MCF 10A (cell line): ENCODE data around the gene EPHB6. TPM values are rescaled to one million over a fixed set of nuclear protein-coding genes. Genes with fewer than 3 reads are reported as not detected.

Experiments used
- Bru-seq: library from RNA; stranded (reverse); fragments of 400-500 nt; gene quantifications from one replicate; lab custom pipeline; 2021; lab: Mats Ljungman, UMichigan
- BruChase-seq, 2 experiments: library from RNA; stranded (reverse); fragments of 400-500 nt; gene quantifications; one replicate each; lab custom pipeline; 2021; lab: Mats Ljungman, UMichigan
- BruUV-seq: library from RNA; stranded (reverse); fragments of 400-500 nt; replicated peaks from 2 replicates; lab custom pipeline; 2021; lab: Mats Ljungman, UMichigan
- CTCF ChIA-PET: fragments of 300-600 bp; sonication (Branson Sonifier 250); formaldehyde crosslinking; extraction: SDS; loops from one replicate; lab custom pipeline; 2021; ENCODE audit warnings: antibody characterized with exemption, inconsistent platforms; lab: Yijun Ruan, JAX
- POLR2A ChIA-PET: fragments of 300-600, 350-650 bp; sonication (Branson Sonifier 250); formaldehyde crosslinking; extraction: SDS; loops from one replicate; lab custom pipeline; 2020; ENCODE audit warnings: antibody characterized with exemption, inconsistent platforms; lab: Yijun Ruan, JAX
- DNase-seq: peaks from one replicate; pipeline ENCODE4 v3.0.0-alpha.2; 2018; ENCODE audit not compliant: unreplicated experiment
- H3K27ac Mint-ChIP-seq: one replicate; pipeline ENCODE4 v1.8.0; 2022; ENCODE audit warnings: mild to moderate bottlenecking, low read depth, mixed read lengths; ENCODE audit not compliant: unreplicated experiment
- H3K27me3 Mint-ChIP-seq: one replicate; pipeline ENCODE4 v1.8.0; 2022; ENCODE audit warnings: mixed read lengths; ENCODE audit not compliant: insufficient read depth, unreplicated experiment
- H3K36me3 Mint-ChIP-seq: one replicate; pipeline ENCODE4 v1.8.0; 2022; ENCODE audit warnings: mild to moderate bottlenecking, moderate library complexity, mixed read lengths; ENCODE audit not compliant: insufficient read depth, unreplicated experiment
- H3K4me1 Mint-ChIP-seq: one replicate; pipeline ENCODE4 v1.8.0; 2022; ENCODE audit warnings: mixed read lengths; ENCODE audit not compliant: insufficient read depth, unreplicated experiment
- H3K4me3 Mint-ChIP-seq: one replicate; pipeline ENCODE4 v1.8.0; 2022; ENCODE audit warnings: mild to moderate bottlenecking, moderate library complexity, mixed read lengths; ENCODE audit not compliant: unreplicated experiment
- H3K9me3 Mint-ChIP-seq: one replicate; pipeline ENCODE4 v1.8.0; 2022; ENCODE audit warnings: mixed read lengths; ENCODE audit not compliant: unreplicated experiment
- CTCF ChIP-seq: fragments of 200-600 bp; IDR thresholded peaks from one replicate; pipeline ENCODE4 v1.8.0; 2022; ENCODE audit warnings: antibody characterized with exemption, mild to moderate bottlenecking; ENCODE audit not compliant: unreplicated experiment
- intact Hi-C: fragments of 100-400 bp; cut with micrococcal nuclease; formaldehyde crosslinking; loops from 2 replicates; pipeline ENCODE4 v1.14.1; 2022
- long read RNA-seq: library from polyadenylated mRNA; stranded (forward); transcript quantifications from one replicate; pipeline ENCODE4 v2.0.0, GENCODE V29; 2022
- total RNA-seq: library from RNA; stranded (reverse); gene quantifications from 2 replicates; pipeline ENCODE4 v1.2.3, GENCODE V29; 2022

EPHB6 gene
- total RNA-seq (0.79 and 1.4 TPM in 2 replicates), Bru-seq, nascent RNA (percentile 18 among the genes with signal in this experiment), BruChase-seq, experiment 1, labeled RNA remaining after a 6-hour chase (percentile 20 among the genes with signal in this experiment), BruChase-seq, experiment 2, labeled RNA remaining after a 2-hour chase (percentile 16 among the genes with signal in this experiment)
- long read RNA-seq, partial matches to known transcripts, result 1 of 8 reads
- long read RNA-seq, other reads (novel, unspliced or antisense), result 7 of 8 reads

GRCh38 chr7:142854372-142855113 lies at the start of gene EPHB6:
TSS of gene EPHB6 (plus strand) at chr7:142855076. CDS start at chr7:142863228, 8,152 bp downstream.
- POLR2A ChIA-PET, result interaction anchor here (0.8 to 1.0 kb wide), 4 partner anchors 11 to 148 kb away, joined by 3 to 5 read pairs (median 4); partner anchors contain the start of gene TRPV6
- intact Hi-C loops, result loop anchor here (1.0 kb wide), 3 partner anchors 12 to 361 kb away; no protein-coding TSS in a partner anchor
- no TSS peak for BruUV-seq

GRCh38 chr7:142805350-142806021 lies 49.4 kb upstream of the EPHB6 start:
- peaks cover 61% of the 10 kb centered on the region for H3K27me3 Mint-ChIP-seq
- H3K4me1 Mint-ChIP-seq, result no peaks in the 10 kb centered on the region
- no peak for DNase-seq
- ChIA-PET CTCF (interaction anchor here (0.6 kb wide), 1 partner anchor 61 kb away, joined by 3 read pairs; no protein-coding TSS in a partner anchor), POLR2A (interaction anchor here (0.6 to 0.7 kb wide), 2 partner anchors 13 to 187 kb away, joined by 3 read pairs; no protein-coding TSS in a partner anchor)
- H3K4me3 Mint-ChIP-seq, result no peak overlapping the region
- H3K27ac Mint-ChIP-seq, result no peak overlapping the region
- no peaks in the 10 kb centered on the region for H3K36me3 Mint-ChIP-seq
- H3K9me3 Mint-ChIP-seq, result no peaks in the 10 kb centered on the region
- no TSS peak for BruUV-seq
- intact Hi-C loops, result no loop called here
- no peak for TF ChIP-seq CTCF

More at GRCh38 chr7:142854372-142855113, at the start of gene EPHB6:
- H3K4me3 Mint-ChIP-seq, result peak within 1 kb of the TSS; percentile 82
- TF ChIP-seq CTCF, result no peak
- peaks cover 30% of the 10 kb centered on the region for H3K4me1 Mint-ChIP-seq
- H3K36me3 Mint-ChIP-seq, result no peaks in the 10 kb centered on the region
- CTCF ChIA-PET, result interaction anchor here (0.6 to 4.0 kb wide), 22 partner anchors 8 to 364 kb away, joined by 3 to 66 read pairs (median 4); no protein-coding TSS in a partner anchor
- peak; percentile 72 for DNase-seq
- peak within 1 kb of the TSS; percentile 55 for H3K27ac Mint-ChIP-seq
- H3K27me3 Mint-ChIP-seq, result peaks cover 44% of the 10 kb centered on the region
- no peaks in the 10 kb centered on the region for H3K9me3 Mint-ChIP-seq

GRCh38 chr7:142806022-142806356 lies 48.9 kb upstream of the EPHB6 start:
- no TSS peak for BruUV-seq
- intact Hi-C loops, result no loop called here
- no peak overlapping the region for H3K4me3 Mint-ChIP-seq
- no peaks in the 10 kb centered on the region for H3K9me3 Mint-ChIP-seq
- TF ChIP-seq CTCF, result no peak
- peaks cover 60% of the 10 kb centered on the region for H3K27me3 Mint-ChIP-seq
- H3K36me3 Mint-ChIP-seq, result no peaks in the 10 kb centered on the region
- no peak for DNase-seq
- POLR2A ChIA-PET, result interaction anchor here (0.6 to 0.7 kb wide), 2 partner anchors 13 to 187 kb away, joined by 3 read pairs; no protein-coding TSS in a partner anchor
- no peak overlapping the region for H3K27ac Mint-ChIP-seq
- no peaks in the 10 kb centered on the region for H3K4me1 Mint-ChIP-seq
- CTCF ChIA-PET, result interaction anchor here (0.6 to 1.2 kb wide), 2 partner anchors 60 to 159 kb away, joined by 3 read pairs; no protein-coding TSS in a partner anchor
